ENCODE measurements around the gene ZNF768.
"Not testable (repeated sequence)": the region's sequence is repeated elsewhere in the genome, so short reads cannot be mapped to it uniquely, and the experiment has no call there.

ZNF768 gene

DNA sequence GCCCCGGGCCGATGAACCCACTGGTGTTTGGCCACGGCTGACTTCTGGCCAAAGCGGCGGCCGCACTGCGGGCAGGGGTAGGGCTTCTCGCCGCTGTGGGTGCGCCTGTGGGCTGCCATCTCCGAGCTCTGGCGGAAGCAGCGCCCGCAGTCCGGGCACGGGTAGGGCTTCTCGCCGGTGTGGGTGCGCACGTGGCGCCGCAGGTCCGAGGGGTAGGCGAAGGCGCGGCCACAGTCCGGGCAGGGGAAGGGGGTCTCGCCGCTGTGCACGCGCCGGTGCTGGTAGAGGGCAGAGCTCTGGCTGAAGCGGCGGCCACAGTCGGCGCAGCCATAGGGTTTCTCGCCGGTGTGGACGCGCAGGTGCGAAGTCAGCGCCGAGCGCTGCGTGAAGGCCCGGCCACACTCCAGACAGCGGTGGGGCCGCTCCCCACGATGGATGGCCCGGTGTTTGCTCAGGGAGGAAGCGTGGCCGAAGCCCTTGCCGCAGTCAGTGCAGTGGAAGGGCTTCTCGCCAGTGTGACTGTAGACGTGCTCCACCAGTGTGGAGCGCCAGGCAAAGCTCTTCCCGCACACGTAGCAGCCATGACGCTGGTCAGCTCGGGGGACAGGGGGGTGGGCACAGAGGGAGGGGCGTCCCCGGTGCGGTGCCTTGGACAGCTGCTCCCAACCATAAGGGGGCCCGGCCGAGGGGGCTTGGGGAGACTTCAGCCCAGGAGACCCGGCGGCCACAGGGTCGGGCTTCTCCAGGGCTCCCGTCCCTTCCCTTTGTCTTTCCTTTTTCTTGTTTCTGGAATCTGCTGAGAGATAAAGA is 29.2 kb upstream of the ZNF768 start:
- no peak for DNase-seq

DNA sequence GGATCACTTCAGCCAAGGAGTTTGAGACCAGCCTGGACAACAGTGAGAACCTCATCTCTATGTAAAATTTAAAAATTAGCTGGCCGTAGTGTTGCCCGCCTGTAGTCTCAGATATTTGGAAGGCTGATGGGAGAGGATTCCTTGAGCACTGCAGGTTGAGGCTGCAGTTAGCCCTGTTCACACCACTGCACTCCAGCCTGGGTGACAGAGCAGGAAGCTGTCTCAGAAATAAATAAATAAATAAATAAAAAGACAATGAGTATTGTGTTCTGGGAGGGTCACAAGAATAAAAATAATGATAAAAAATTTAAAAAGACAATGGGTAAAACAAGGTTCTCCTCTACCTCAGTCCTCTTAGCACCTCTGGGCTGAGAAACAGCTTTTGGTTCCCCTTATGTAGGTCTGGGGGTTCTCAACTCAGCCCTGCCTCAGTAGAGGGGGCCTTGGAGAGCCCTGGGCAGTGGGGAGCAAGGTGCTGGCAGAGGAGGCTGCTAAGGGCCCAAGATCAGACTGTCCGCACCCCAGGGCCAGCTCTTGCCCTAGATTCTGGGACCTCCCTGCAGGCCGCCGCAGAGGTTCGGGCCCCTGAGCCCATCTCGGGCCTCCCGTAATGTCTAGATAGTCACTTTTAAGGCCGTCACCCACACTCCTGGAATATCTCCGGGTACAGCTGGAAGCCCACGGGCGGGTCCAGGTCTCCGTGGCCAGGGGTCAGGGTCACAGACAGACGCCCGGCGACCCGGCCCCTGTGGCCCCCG is 28.4 kb upstream of the ZNF768 start:
- no peak for DNase-seq

DNA sequence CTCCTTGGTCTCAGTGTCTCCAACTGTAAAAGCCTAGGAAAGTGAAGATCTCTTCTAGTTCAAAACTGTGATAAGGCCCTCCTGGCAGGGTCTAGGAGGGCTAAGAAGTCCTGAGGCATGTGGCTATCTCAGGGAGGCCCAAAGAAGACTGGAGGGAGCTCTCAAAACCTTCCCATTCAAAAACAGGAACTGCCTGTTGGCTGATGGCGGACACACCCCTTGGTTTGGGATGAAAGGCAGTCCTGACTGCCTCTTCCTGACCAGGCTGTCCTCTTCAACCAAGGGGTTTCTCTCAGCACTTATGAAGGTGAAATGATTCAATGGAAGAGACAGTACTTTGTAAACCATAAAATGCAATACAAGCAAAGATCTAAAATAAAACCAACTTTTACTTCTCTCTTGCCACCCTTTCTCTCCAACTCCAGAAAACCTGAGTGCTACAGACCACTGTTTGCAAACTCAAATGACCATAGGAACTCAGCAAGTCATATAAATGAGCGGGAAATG is 27.1 kb upstream of the ZNF768 start:
- DNase-seq: no peak

DNA sequence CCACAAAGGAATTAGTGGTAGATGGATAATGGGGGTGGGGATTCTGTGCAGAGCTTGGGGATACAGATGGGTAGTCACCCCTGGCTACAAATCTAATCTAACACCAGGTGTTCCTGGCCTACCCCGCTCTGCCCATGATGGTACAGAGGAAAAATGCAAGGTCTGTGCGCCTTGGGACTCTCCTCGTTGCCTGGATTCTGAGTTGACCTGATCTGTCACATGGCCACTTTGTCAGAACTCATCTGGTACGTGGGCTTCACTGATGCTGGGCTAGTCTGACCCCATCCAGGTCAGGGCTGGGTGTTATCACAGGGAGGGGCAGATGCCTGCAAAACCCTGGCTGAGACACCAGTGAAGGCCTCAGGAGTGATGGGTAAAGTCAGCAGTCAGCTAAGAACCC is 26.6 kb upstream of the ZNF768 start:
- no peak for DNase-seq

DNA sequence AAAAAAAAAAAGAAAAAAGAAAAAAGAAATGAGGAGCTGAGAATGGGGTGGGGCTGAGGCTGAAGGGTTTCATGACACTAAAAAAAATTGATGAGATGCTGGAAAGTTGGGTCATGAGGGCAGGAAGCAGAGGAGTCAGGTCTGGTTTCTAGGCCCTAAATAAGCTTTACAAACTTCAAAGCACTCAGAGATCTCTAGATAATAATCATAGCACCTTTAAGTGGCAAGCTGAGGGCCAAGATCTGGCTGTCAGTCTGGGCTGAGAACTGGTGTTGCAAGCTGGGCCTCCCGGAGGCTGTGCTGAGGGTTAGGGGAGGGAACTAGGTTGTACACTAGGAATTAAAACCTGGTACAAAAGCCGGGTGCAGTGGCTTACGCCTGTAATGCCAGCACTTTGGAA is 25.4 kb upstream of the ZNF768 start:
- no peak for DNase-seq

DNA sequence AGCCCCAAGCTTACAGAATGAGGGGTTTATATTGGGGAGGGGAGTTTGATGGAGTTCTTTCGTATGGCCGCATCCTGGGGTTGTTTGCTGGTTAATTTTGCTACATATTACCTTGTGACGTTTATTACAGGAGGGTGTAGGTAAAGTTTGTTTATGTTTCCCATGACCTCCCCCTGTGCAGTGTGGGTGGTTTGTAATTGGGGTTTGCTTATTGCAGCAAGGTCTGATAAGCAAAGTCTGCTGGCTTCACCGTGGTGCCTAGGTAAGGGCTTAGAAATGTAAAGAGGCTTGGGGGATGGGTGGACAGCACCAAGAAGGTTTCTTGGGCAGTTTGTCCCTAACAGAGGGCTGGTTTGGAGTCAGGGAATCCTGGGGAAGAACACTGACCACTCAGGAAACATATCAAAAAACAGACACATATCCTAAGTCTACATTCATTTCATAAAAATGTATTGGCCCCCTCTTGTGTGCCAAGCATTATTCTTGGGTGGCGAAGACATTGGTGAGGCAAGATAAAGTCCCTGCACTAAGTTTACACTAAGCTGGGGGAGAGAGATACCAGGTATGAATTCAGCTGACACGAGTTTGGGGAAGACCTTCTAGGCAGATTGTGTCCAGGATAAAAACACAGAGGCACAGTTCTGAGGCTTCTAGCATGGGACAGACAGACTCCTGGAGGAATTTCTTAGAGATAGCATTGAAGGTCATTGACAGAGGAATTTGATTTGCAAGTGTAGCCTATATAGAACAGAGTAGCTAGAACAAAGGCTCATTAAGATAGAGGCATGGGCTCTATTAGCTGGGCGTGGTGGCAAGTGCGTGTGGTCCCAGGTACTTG is 22.3 kb upstream of the ZNF768 start:
- no peak for DNase-seq

DNA sequence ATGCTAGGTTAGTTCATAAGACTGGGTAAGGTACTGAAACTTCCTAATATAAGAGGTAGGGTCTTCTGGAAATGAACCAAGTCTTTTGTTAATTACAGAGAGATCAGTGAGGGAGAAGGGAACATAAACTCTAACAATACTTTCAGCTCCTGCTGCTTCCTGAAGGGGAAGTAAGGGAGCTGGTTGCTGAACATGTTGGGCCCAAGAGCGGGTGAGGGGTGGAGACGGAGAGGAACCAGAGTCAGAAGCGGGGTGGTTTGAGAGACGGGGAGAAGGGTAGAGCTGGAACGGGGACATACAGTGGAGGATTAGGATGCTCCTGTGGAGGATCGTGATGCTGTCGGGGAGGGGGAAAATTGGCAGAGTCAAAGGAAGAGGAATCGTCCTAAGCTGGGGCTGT is 19.7 kb upstream of the ZNF768 start:
- DNase-seq: no peak

DNA sequence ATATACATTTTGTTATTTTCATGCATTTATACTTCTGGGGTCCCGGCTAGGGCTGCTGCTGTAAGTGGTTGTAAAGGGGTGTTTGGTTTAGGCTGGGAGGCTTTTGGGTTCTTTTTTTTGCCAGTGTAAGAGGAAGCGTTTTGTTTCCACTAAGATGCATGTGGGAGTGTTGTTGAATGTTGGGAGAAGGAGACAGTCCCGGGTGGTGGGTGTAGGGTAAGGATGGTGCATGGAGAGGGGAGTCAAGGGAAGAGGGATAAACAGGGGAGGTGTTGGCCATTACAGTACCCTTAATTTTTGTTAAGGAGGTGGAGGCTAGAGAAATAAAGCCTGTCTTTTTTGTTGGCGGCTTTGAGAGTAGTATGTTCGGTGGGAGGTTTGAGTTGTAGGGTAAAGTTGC is 16.7 kb upstream of the ZNF768 start:
- no peak for DNase-seq

DNA sequence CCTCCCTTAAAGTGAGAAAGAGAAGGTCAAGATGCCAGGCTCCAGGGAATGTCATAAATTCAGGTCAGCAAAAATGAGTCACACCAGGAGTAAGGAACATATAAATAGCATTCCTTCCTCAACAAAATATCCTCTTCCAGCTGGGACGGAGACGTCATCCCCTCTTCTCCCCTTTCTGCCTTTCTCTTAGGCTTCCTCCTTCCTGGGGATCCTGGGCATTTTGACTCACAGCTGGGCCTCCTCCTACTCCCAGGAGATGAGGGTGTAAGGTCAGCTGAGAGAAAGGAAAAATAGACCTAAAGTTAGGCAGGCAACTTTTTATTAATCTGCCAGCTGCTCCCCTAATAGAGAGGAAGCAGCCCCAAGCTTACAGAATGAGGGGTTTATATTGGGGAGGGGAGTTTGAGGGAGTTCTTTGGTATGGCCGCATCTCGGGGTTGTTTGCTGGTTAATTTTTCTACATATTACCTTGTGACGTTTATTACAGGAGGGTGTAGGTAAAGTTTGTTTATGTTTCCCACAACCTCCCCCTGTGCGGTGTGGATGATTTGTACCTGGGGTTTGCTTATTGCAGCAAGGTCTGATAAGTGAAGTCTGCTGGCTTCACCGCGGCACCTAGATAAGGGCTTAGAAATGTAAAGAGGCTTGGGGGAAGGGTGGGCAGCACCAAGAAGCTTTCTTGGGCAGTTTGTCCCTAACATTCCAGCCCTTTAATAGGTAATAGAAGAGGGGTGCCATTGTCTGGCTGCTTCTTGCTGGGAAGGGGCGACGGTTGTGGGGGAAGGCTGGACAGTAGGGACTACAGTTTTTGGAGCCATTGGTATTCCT is 15.3 kb upstream of the ZNF768 start:
- no peak for DNase-seq

DNA sequence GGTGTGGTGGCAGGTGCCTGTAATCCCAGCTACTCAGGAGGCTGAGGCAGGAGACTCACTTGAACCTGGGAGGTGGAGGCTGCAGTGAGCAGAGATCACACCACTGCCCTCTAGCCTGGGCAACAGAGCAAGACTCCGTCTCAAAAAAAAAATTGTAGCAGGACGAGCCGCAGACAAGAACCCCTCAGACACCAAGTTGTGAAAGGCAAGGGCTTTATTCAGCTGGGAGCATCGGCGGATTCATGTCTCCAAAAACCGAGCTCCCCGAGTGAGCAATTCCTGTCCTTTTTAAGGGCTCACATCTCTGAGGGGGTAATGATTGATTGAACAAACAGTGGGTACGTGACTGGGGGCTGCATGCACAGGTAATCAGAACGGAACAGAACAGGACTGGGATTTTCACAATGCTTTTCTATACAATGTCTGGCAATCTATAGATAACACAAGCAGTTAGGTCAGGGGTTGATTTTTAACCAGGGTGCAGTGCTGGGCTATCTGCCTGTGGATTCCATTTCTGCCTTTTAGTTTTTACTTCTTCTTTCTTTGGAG is 14.6 kb upstream of the ZNF768 start:
- not testable (repeated sequence) for DNase-seq

DNA sequence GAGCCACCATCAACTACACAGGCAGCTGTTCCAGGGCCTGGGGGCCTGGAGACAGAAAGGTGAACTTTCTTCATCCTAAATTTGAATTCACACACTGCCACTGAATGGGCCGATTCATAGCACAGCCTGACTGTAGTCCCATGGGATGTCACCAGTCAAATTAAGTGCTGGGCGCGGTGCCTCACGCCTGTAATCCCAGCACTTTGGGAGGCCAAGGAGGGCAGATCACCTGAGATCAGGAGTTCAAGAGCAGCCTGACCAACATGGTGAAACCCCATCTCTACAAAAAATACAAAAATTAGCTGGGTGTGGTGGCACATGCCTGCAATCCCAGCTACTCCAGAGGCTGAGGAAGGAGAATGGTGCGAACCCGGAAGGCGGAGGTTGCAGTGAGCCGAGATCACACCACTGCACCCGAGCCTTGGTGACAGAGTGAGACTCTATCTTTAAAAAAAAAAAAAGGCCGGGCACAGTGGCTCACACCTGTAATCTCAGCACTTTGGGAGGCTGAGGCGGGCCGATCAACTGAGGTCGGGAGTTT is 13.7 kb upstream of the ZNF768 start:
- not testable (repeated sequence) for DNase-seq

DNA sequence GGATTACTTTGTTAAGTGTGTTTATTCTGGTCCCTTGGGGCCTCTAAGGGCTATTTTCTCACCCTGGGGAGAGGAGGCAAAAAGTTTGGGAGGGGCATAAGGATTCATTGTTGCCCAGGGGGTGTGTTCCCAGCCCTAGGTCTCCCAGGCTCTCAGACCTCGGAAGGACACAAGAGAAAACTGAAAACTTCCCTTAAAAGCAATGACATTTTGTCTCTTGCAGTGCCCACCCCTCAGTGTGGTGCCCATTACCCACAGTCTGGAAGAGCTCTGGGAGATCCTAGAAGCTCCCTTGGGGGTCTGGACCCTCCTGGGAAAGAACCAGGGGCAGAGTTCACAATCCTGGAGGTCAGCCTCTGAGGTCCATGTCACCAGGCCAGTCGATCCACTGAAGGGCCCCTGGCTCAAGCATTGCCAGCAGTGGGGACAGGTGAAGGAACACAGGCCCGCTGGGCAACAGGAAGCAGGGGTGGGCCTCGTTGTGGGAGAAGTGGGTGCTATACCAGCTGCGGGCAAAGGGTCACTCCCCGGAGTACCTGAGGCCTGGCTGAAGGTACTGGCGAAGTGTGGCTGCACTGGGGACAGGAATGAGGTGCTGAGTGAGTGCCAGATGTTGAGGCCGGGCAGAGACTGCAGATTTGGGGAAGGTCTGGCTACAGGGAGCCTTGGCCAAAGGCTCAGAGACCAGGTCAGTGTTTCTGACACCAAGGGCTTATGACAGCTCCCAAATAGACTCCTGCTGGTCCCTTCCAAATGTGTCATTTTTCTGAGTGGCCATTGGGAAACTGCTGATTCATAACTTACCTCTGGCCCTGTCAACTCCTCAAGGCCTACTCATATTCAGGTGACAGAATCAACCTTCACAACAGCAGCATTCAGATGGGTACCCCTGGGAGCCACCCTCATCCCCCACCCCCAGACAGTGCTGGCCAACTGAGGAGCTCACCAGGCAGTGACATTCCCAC is 12.9 kb upstream of the ZNF768 start:
- DNase-seq: no peak

DNA sequence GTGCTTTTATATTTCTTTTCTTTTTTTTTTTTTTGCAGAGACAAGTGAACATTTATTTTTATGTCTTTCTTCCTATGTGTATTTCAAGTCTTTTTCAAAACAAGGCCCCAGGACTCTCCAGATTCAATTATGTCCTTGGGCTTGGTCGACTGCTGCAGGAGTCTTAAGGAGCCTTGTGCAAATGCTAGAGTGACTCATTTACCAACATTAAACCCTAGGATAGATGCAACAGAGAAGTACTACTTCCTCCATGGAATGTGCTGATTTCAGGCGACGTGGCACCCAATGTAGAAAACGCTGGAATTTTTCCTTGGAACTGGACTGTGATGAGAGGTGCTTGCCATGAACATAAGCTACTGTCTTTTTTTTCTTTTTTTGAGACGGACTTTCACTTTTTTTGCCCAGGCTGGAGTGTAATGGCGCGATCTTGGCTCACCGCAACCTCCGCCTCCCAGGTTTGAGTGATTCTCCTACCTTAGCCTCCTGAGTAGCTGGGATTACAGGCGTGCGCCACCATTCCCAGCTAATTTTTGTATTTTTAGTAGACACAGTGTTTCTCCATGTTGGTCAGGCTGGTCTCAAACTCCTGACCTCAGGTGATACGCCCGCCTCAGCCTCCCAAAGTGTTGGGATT is 10.1 kb upstream of the ZNF768 start:
- not testable (repeated sequence) for DNase-seq

DNA sequence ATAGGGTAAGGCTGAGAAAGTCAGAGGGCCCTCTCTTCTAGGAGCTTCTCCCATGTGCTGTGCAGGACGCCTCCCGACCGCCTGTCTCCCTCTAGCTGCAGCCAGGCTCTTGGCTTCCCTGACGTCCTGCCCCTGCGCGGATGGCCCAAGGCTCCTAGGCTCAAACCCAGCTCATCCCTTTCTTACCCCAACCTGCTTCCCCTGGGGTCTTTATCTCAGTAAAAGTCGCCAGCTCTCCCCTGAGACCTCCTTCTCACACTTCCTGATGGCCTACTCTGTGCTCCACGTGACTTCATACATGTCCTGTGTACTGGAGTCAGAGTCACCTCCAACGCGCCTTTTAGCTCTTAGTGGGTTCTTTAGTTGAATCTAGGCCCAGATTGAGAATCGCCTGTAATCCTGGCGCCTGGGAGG is 9.4 kb upstream of the ZNF768 start:
- DNase-seq: peak; percentile 63

DNA sequence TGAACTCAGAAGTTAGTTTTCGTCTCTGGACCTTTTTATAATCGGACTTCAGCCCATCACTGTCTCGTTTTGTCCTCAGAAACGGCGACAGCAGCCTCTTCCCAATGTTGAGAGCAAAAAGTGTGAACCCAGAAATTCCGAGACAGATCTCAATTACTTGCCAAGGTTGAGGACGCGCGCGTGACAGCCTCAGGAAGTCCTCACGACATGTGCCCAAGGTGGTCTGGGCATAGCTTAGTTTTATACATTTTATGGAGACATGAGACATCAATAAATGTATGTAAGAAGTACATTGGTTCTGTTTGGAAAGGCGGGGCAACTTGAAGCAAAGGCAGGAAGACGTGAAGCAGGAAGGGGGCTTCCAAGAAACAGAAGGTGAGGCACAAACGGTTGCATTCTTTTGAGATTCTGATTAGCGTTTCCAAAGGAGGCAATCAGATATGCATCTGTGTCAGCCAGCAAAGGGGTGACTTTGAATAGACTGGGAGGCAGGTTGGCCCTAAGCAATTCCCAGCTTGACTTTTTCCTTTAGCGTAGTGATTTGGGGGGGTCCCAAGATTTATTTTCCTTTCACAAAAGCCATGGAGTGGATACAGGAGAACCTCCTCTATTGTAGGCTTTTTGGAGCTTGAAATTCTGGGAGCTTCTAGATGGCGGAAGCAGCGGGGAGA is 8.9 kb upstream of the ZNF768 start:
- no peak for DNase-seq

DNA sequence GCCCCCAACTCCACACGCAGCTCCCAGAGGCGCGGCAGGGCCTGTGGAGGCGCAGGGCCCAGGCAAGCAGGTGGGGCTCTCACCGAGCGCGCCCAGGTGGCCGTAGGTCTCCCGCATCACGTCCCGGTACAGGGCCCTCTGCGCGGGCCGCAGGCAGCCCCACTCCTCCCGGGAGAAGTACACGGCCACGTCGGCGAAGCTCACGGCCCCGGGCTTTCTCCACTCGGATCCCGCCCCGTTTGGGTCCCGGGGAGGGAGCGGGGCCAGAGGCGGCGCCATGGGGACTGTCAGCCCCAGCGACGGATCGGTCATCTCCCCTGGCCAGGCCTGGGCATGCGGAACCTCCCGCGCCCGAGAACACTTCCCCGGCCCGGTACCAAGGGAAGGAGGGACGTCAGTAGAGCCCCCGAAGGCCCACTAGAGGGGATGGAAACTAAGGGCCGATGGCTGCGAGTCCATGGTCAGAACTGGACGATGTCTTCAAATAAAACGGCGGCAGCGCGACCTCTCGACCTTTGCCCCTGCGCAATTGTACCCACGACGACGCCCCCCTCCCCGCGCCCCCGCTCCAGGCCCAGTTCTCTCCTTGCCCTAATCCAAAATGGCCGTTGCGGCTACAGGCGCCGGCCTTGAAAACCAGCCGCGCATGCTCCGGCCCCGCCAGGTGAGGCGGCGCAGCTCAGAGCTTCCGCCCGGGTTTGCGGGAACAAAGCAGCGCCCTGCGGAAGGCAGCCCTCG is 8.2 kb upstream of the ZNF768 start, which contains the start of gene ZNF747:
ZNF747 (minus strand) TSS at position 491 of the 738 bp plus-strand sequence; CDS start at position 312, 179 bp downstream.
- DNase-seq: peak; percentile 95

DNA sequence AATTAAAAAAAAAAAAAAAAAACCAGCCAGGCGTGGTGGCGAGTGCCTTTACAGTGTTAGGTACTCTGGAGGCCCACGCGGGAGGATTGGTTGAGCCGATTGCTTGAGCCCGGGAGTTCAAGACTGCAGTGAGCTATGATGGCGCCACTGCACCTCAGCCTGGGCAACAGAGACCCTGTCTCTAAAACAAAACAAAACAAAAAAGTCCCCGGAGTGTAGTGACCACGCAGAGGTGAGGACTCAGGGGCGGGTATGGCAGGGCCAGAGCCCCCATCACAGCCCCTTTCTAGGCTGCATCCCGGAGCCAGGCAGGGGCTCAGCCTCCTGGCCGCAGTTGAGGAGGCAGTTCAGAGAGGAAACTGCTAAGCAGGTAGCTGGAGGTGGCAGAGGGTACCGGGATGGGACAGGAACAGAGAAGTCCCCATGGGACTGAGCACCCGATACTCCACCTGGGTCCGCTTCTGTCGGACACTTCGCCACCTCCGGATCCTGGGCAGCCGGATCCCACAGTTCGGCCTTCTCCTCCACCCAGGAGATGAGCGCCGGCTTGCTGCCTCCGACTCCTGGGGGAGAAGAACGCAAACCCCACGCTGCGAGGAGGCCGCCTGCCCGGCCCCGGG is 7.5 kb upstream of the ZNF768 start:
- DNase-seq: no peak

DNA sequence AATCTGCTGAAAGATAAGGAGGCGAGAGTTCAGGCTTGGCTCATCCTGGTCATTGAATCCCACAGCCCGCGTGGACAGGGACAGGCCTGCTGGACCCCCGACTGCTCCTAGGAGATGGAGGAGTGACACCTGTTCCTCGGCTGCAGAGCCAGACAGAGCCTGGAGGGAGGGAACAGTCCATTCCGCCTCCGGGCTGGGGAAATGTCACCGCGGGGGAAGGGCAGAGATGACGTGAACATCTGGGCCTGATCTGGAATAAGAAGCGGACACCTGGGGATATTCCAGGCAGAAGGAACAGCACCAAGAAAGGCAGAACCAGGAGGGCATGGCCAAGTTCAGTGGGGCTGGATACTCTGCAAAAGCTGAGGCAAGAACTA is 6.8 kb upstream of the ZNF768 start:
- no peak for DNase-seq

All from KG1 (cell line).